A204.1 (cell line): Measurements from ENCODE around the gene DAGLA.
"Not testable (repeated sequence)": the region's sequence is repeated elsewhere in the genome, so short reads cannot be mapped to it uniquely, and the experiment has no call there.

Experiments
- FAIRE-seq: peaks from 2 replicates; lab custom pipeline; 2012; peaks lifted over from hg19 to GRCh38; lab: Jason Lieb, UNC

The DAGLA gene, protein sequence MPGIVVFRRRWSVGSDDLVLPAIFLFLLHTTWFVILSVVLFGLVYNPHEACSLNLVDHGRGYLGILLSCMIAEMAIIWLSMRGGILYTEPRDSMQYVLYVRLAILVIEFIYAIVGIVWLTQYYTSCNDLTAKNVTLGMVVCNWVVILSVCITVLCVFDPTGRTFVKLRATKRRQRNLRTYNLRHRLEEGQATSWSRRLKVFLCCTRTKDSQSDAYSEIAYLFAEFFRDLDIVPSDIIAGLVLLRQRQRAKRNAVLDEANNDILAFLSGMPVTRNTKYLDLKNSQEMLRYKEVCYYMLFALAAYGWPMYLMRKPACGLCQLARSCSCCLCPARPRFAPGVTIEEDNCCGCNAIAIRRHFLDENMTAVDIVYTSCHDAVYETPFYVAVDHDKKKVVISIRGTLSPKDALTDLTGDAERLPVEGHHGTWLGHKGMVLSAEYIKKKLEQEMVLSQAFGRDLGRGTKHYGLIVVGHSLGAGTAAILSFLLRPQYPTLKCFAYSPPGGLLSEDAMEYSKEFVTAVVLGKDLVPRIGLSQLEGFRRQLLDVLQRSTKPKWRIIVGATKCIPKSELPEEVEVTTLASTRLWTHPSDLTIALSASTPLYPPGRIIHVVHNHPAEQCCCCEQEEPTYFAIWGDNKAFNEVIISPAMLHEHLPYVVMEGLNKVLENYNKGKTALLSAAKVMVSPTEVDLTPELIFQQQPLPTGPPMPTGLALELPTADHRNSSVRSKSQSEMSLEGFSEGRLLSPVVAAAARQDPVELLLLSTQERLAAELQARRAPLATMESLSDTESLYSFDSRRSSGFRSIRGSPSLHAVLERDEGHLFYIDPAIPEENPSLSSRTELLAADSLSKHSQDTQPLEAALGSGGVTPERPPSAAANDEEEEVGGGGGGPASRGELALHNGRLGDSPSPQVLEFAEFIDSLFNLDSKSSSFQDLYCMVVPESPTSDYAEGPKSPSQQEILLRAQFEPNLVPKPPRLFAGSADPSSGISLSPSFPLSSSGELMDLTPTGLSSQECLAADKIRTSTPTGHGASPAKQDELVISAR

GRCh38 chr11:61679893-61680621 lies at the start of gene DAGLA:
TSS of gene DAGLA (plus strand) at chr11:61680391. CDS start at chr11:61720156, 39,765 bp downstream.
- no peak for FAIRE-seq

DNA sequence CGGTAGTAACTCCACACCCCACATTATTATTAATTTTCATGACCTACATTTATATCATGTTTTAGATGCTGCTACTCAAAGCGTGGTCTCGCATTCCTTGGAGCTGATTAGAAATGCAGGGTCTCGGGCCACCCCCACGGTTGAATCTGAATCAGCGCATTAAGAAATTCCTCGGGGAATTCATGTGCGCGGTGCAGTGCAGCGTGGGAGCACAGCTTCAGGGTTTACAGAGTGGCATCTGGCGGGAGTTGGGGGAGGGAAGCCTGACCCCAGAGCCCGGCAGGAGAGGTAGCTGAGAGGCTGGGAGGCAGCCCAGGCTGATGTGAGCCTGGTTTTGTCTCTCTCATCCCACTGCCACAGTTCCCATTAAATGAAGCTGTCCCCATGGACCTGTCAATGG lies 48.1 kb upstream of the DAGLA start:
- FAIRE-seq: no peak

GRCh38 chr11:61635304-61635703 lies 44.9 kb upstream of the DAGLA start:
- FAIRE-seq: no peak

DNA sequence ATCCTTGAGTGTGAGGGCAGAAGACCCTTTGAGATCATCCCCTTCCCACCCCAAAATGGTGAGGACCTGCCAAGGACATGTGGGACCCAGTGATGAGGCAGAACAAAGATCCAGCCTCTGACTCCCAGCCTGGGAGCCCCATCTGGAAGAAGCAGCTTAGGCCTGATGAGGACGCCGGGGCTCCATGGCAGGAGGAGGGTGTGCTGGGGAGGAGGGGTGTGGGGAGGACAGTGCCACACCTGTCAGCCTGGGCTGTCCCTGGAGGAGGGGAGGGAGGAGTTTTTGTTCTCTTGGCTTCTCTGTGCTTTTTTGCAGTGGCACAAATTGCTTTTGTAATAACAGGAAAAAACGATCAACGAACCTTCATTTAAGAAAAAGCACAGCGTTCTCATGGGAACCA lies 44.4 kb upstream of the DAGLA start:
- no peak for FAIRE-seq

- FAIRE-seq: no peak
These were observed 43.5 kb upstream of the DAGLA start for GRCh38 chr11:61636676-61637075.

- FAIRE-seq: no peak
These were observed 42.9 kb upstream of the DAGLA start for GRCh38 chr11:61637277-61637676.

- no peak for FAIRE-seq
These were observed 40.3 kb upstream of the DAGLA start for GRCh38 chr11:61639816-61640443.

DNA sequence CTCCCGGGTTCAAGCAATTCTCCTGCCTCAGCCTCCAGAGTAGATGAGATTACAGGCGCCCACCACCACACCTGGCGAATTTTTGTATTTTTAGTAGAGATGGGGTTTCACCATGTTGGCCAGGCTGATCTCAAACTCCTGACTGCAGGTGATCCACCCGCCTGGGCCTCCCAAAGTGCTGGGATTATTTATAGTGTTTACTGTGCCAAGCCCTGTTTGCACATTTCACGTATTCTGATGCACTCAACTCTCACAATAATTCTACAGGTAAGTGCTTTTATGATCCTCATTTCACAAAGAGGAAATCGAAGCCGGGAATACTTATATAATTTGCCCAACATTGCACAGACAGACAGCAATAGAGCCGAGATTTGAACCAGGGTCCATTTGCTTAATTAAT lies 38.0 kb upstream of the DAGLA start:
- no peak for FAIRE-seq

DNA sequence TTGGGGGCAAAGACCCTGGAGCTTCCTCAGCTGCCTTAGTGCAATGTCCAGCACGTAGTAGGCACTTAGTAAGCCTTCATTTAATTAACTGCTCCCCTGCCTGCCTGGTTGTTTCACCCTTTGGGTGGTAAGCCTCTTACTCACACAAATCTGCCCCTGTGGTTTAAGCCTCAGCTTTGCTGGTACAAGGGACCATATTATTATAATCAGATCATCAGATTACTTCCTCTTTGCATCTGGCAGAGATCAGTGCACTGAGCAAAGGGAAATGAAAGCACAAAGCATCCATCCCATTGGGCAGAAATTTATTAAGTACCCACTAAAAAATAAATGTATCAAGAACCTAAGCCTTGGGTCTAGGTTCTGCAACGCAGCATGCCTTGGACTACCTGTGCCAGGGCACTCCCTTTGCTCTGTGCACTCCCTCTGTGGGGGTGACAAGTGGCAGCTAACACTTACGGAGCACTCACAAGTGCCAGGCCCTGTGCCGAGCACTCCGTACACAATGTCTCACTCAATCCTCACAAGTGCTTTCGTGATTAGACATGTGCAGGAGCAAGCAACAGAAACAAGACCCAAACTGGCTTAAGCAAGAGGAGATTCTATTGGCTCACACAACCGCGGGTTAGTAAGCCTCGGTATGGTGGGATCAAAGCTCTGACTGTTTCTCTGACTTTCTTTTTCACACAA lies 34.9 kb upstream of the DAGLA start:
- FAIRE-seq: no peak

GRCh38 chr11:61647529-61647928 lies 32.7 kb upstream of the DAGLA start:
- no peak for FAIRE-seq

DNA sequence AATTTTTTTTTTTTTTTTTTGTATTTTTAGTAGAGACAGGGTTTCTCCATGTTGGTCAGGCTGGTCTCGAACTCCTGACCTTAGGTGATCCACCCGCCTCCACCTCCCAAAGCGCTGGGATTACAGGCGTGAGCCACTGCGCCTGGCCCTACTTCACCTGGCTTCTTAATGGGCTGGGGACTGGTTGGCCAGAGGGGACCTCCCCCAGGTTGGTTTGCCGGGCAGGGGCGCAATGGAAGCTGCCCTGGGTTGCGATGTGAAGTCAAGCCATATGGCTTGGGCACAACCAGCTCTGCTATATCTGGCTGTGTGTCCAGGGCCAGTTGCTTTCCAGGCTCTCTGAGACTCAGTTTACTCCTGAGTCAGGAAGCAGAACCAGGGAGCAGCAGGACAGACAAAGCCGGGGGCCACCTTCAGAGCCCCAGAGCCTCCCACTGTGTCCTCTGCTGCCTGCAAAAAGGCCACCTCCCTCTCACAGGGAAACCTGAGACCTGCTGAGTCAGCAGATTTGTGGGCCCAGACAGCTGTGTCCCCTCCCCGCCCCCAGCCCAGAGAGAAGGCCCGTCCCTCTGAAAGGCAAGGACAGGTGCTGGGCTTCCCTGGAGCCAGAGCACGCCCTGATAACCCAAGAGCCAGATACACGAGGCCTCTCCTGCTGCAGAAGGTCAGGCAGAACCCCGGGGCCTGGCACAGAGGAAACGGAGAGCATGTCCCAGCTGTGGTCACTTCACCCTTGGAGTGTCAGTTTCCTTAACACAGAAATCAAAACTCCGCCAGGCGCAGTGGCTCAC lies 29.2 kb upstream of the DAGLA start:
- FAIRE-seq: no peak

- FAIRE-seq: no peak
These were observed 28.1 kb upstream of the DAGLA start for GRCh38 chr11:61652135-61652534.

DNA sequence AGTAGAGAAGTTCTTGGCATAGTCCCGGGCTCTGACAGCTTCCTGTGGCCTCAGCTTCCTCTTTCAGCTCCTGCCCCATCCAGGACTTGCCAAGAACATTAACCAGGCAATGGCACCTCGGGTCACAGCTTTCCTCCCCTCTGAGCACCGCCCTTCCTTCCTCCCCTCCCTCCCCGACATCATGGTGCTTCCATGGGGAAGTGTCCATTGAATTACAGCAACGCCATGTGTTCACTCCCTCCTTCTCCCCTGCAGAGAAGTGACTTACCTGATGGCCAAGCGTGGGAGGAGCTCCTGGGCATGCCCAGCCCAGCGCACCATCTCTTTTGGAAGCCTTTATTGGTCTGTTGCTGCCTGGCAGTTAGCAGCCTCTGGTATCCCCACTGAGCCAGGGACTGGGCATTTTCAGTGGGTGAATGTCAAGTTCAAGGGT lies 25.8 kb upstream of the DAGLA start:
- FAIRE-seq: no peak

DNA sequence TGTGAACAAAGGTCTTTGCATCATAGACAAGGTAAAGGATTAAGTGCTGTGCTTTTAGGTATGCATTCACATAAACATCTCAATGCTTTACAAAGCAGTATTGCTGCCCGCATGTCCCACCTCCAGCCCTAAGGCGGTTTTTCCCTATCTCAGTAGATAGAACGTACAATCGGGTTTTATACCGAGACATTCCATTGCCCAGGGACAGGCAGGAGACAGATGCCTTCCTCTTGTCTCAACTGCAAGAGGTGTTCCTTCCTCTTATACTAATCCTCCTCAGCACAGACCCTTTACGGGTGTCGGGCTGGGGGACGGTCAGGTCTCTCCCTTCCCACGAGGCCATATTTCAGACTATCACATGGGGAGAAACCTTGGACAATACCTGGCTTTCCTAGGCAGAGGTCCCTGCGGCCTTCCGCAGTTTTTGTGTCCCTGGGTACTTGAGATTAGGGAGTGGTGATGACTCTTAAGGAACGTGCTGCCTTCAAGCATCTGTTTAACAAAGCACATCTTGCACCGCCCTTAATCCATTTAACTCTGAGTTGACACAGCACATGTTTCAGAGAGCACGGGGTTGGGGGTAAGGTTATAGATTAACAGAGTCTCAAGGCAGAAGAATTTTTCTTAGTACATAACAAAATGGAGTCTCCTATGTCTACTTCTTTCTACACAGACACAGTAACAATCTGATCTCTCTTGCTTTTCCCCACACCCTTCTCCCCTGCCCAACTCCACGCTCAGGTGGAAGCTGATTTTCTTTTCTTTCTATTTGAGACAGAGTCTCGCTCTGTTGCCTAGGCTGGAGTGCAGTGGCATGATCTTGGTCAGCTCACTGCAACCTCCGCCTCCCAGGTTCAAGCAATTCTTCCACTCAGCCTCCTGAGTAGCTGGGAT lies 24.7 kb upstream of the DAGLA start:
- FAIRE-seq: not testable (repeated sequence)

DNA sequence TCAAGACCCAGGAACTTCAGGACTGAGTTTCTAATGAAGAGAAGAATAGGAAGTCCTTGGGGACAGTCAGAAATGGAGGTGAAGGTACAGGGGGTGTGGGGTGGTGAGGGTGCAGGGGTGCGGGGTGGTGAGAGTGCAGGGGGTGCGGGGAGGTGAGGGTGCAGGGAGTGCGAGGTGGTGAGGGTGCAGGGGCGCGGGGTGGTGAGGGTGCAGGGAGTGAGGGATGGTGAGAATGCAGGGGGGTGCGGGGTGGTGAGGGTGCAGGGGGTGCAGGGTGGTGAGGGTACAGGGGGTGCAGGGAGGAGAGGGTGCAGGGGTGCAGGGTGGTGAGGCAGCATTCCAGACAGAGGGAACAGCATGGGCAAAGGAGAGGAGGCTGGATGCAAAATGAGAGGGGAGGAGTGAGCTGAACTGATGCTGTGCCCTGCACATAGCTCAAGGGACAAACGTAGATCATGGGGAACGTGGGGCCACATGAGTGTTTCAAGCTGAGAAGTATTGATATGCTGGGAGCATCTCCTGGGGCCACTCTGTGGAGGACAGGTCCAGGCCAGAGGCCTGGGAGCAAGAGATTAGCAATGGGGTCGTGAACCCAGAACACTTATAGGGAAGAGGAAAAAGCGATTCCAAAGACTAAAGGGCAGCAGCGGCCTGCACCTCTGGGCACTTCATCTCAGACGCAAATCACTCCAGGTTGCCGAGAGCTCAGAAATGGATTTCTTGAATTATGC lies 23.7 kb upstream of the DAGLA start:
- no peak for FAIRE-seq

DNA sequence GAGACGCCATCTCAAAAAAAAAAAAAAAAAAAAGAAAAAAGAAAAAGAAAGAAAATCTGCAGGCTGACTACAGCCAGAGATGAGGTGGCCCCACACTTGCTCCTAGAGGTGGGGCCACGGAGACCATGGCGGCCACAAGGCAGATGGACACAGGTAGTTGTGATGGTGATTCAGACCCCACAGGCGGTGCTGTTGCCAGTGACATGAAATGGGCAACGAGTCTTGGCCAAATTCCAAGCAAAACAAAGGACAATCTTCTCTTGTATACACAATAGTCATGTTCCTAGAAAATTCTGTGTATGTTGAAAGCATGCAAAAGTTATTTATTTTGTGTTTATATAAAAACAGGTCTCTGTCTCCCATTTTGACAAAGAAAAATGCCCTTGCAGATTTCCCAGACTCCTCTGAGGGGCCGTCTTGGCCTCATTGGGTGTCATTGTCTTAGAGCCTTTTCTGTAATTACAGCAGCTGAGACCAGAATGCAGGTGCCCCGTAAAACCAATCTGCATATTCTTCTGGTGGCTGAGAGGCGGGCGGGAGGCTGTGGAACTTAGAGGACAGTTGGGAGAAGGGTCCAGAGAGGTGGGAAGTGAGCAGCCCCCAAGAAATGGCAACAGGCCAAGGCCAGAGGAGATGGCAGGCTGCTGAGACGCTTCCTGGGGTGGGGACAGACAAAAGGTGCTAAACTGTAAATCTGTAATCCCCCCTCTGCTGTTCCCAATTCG lies 22.5 kb upstream of the DAGLA start:
- no peak for FAIRE-seq

GRCh38 chr11:61659413-61660196 lies 20.6 kb upstream of the DAGLA start:
- FAIRE-seq: no peak
